ENCODE measurements around the gene COQ2. TPM values are rescaled to one million over a fixed set of nuclear protein-coding genes. Genes with fewer than 3 reads are reported as not detected.
"Not testable (repeated sequence)": the region's sequence is repeated elsewhere in the genome, so short reads cannot be mapped to it uniquely, and the experiment has no call there.

The COQ2 gene
- total RNA-seq, 1 experiment from 2014 or later = 19.5 TPM

DNA sequence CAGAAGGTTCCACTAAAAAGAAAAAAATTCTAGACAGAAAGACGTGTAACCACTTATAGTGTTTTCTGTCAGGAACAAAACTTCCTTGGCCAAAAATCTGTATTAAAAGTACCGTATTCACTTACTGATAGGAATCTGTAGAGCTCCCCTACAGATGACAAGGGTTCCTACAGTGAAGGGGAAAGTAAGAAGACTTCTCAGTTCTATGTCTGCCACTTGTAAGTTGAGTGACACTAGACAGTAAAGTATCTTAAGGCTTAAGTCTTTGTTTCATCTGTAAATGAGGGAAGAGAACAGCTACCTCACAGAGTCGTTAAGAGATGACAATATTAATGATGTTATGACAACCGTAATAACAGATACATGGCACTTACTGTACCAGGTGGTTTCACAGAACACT, 3.3 kb downstream of the COQ2 start:
- POLR2A ChIA-PET (ENCODE audit: unreplicated experiment) = no interaction called here
- no peak for DNase-seq
- H3K4me2 ChIP-seq = peak overlapping the region; percentile 78; the same call in 1 of the 2 replicates
- no peaks in the 10 kb centered on the region for H3K9me2 ChIP-seq (ENCODE audit: insufficient read depth)
- TF ChIP-seq, protein P1, sequence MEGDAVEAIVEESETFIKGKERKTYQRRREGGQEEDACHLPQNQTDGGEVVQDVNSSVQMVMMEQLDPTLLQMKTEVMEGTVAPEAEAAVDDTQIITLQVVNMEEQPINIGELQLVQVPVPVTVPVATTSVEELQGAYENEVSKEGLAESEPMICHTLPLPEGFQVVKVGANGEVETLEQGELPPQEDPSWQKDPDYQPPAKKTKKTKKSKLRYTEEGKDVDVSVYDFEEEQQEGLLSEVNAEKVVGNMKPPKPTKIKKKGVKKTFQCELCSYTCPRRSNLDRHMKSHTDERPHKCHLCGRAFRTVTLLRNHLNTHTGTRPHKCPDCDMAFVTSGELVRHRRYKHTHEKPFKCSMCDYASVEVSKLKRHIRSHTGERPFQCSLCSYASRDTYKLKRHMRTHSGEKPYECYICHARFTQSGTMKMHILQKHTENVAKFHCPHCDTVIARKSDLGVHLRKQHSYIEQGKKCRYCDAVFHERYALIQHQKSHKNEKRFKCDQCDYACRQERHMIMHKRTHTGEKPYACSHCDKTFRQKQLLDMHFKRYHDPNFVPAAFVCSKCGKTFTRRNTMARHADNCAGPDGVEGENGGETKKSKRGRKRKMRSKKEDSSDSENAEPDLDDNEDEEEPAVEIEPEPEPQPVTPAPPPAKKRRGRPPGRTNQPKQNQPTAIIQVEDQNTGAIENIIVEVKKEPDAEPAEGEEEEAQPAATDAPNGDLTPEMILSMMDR (conservative IDR thresholded peaks at IDR 0.05) = no peak
- no peak for TF ChIP-seq EZH2 (IDR thresholded peaks at IDR 0.05; ENCODE audit: low read depth)
- H4K20me1 ChIP-seq (ENCODE audit: insufficient read depth) = no peaks in the 10 kb centered on the region
- peaks cover 33% of the 10 kb centered on the region for H3K79me2 ChIP-seq (ENCODE audit: low read depth)
- CTCF ChIA-PET = interaction anchor here (0.6 kb wide), 1 partner anchor 171 kb away, joined by 3 read pairs; no protein-coding TSS in a partner anchor
- H3K4me1 ChIP-seq (replicated peaks; ENCODE audit: insufficient read depth) = peaks cover 24% of the 10 kb centered on the region
- no peak overlapping the region for H2AFZ ChIP-seq
- H3K27me3 ChIP-seq (ENCODE audit: insufficient read depth, low read depth) = no peaks in the 10 kb centered on the region
- H3F3A ChIP-seq (ENCODE audit: insufficient read depth, low read depth) = 0 out of 2 replicates have a peak, but pooled peaks cover 8% of the 10 kb centered on the region
- H3K27ac ChIP-seq = no peak overlapping the region
- no peak overlapping the region for H3K4me3 ChIP-seq
- H3K9me3 ChIP-seq (ENCODE audit: insufficient read depth, low read depth) = no peaks in the 10 kb centered on the region
- no peaks in the 10 kb centered on the region for H3K36me3 ChIP-seq (ENCODE audit: low read depth)
- intact Hi-C loops (cut with micrococcal nuclease; ENCODE audit: unreplicated experiment) = loop anchor here (5.0 kb wide), 2 partner anchors 361 to 384 kb away; no protein-coding TSS in a partner anchor
- no TSS peak for BruUV-seq (replicated peaks)

GRCh38 chr4:83276299-83277040, 8.1 kb downstream of the COQ2 start:
- ChIA-PET CTCF (no interaction called here), POLR2A (ENCODE audit: unreplicated experiment) (no interaction called here)
- TF ChIP-seq, protein P1 (conservative IDR thresholded peaks at IDR 0.05) = no peak
- TF ChIP-seq EZH2 (IDR thresholded peaks at IDR 0.05; ENCODE audit: low read depth) = no peak
- Histone ChIP-seq H3K4me2 (no peak overlapping the region), H3K4me1 (replicated peaks; ENCODE audit: insufficient read depth) (peaks cover 2% of the 10 kb centered on the region), H4K20me1 (ENCODE audit: insufficient read depth) (no peaks in the 10 kb centered on the region), H3K27me3 (ENCODE audit: insufficient read depth, low read depth) (no peaks in the 10 kb centered on the region), H3K36me3 (ENCODE audit: low read depth) (no peaks in the 10 kb centered on the region), H3K27ac (no peak overlapping the region), H3K9me2 (ENCODE audit: insufficient read depth) (no peaks in the 10 kb centered on the region), H3K4me3 (no peak overlapping the region), H3K9me3 (ENCODE audit: insufficient read depth, low read depth) (no peaks in the 10 kb centered on the region), H2AFZ (no peak overlapping the region), H3F3A (ENCODE audit: insufficient read depth, low read depth) (no peaks in the 10 kb centered on the region), H3K79me2 (ENCODE audit: low read depth) (peaks cover 11% of the 10 kb centered on the region)
- no peak for DNase-seq
- intact Hi-C loops (cut with micrococcal nuclease; ENCODE audit: unreplicated experiment) = no loop called here
- BruUV-seq (replicated peaks) = no TSS peak

- H2AFZ ChIP-seq; H3K36me3 ChIP-seq (ENCODE audit: low read depth); H3K79me2 ChIP-seq (ENCODE audit: low read depth); H3K27me3 ChIP-seq (ENCODE audit: insufficient read depth, low read depth); H3K4me1 ChIP-seq (replicated peaks; ENCODE audit: insufficient read depth); POLR2A ChIA-PET (ENCODE audit: unreplicated experiment); H3K27ac ChIP-seq; DNase-seq; H4K20me1 ChIP-seq (ENCODE audit: insufficient read depth); intact Hi-C loops (cut with micrococcal nuclease; ENCODE audit: unreplicated experiment); H3K4me3 ChIP-seq; H3K4me2 ChIP-seq; CTCF ChIA-PET; H3K9me2 ChIP-seq (ENCODE audit: insufficient read depth); BruUV-seq (replicated peaks); H3K9me3 ChIP-seq (ENCODE audit: insufficient read depth, low read depth); H3F3A ChIP-seq (ENCODE audit: insufficient read depth, low read depth): not testable (repeated sequence)
Observed at GRCh38 chr4:83273926-83274325, 10.7 kb downstream of the COQ2 start.
